Adrenal gland (tissue), 5 donors: ENCODE measurements around the gene AFDN.

Experiments used
- CTCF ChIP-seq, 6 experiments: fragments of 450-650 bp in 4 of 6; fragments of 200-600 bp in 2 of 6; sonication (generic) in 1 of 6; IDR thresholded peaks; 1 replicate in 5 of 6; 2 replicates in 1 of 6; pipeline versions ENCODE4 v1.5.1 to v1.8.0; 2016 to 2021; ENCODE audit warnings: antibody characterized with exemption in 6 of 6, mild to moderate bottlenecking in 2 of 6, moderate library complexity in 1 of 6
- POLR2A ChIP-seq, 2 donors: fragments of 450-650 bp; IDR thresholded peaks; one replicate each; pipeline ENCODE4 v1.6.1; 2017; ENCODE audit warnings: antibody characterized with exemption in 2 of 2, mild to moderate bottlenecking in 2 of 2, moderate library complexity in 1 of 2
- donor health status: DM: no; HTN: no; CAD: no.

GRCh38 chr6:167984144-167984719 is 157.5 kb downstream of the AFDN start:
- TF ChIP-seq POLR2A (IDR thresholded peaks at IDR 0.05), result no peak
- no peak for TF ChIP-seq CTCF (IDR thresholded peaks at IDR 0.05)
